ENCODE measurements around the gene SP140. TPM values are rescaled to one million over a fixed set of nuclear protein-coding genes. Genes with fewer than 3 reads are reported as not detected.

The SP140 gene
- total and polyA plus RNA-seq, 9 of the 15 experiments (the other 6 are each of a cell fraction or from before 2014, with no cell fraction given): 0.04 to 1.1 (median 0.57) TPM; not detected in 1

DNA sequence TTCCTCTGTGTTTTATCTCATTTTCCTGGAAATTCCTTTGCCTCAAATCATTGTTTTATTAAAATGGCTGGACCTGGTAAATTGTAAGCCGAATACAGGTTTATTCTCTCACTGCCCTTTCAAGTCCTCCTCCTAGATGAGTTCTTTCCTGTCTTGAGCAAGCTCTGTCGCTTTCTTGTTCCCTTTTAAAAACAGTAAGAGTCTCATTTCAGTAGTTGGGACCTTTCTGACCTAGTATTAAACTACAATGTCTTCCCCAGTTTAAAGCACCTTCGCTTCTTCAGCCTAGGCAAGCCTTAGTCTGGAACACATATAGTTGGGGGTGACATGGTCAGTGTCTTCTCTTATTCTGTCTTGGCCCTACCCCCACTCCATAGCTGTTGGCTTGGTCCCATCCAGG, 60.5 kb downstream of the SP140 start:
- Histone ChIP-seq H3K4me2 (ENCODE audit: insufficient read depth, low read length) (no peak overlapping the region), H3K9ac (ENCODE audit: insufficient read depth in 1 of 2, low read depth in 2 of 2, low read length in 2 of 2) (no peak overlapping the region), H3K4me3 (no peak overlapping the region), H3K36me3 (ENCODE audit: control insufficient read depth, insufficient read depth, low read length) (no peaks in the 10 kb centered on the region), H3K9me3 (replicated peaks; ENCODE audit: control insufficient read depth, insufficient read depth, low read depth, low read length) (no peaks in the 10 kb centered on the region), H4K20me1 (replicated peaks; ENCODE audit: control insufficient read depth, insufficient read depth, low read length) (no peaks in the 10 kb centered on the region), H3K4me1 (replicated peaks in 1 of 2; ENCODE audit: control insufficient read depth in 2 of 2, insufficient read depth in 2 of 2, low read length in 2 of 2) (no peaks in the 10 kb centered on the region; a peak in 1 of 5 replicates), H3K27me3 (ENCODE audit: control insufficient read depth in 2 of 2, insufficient read depth in 2 of 2, low read length in 2 of 2) (peaks cover 0 to 10% of the 10 kb centered on the region in 2 experiments; a peak in 1 of 5 replicates), H2AFZ (ENCODE audit: low read depth, low read length) (no peak overlapping the region), H3K9me1 (ENCODE audit: control insufficient read depth, insufficient read depth, low read length) (no peaks in the 10 kb centered on the region), H3K27ac (ENCODE audit: extremely low read depth, low read depth, low read length) (no peak overlapping the region), H3K79me2 (ENCODE audit: control insufficient read depth, insufficient read depth, low read length) (no peaks in the 10 kb centered on the region)
- ATAC-seq: no peak
- 0% methylated on average over 3 of the region's 3 CpGs for WGBS (ENCODE audit: insufficient coverage, low coverage, missing lambda C conversion rate)
- intact Hi-C loops (cut with micrococcal nuclease): no loop called here
- BruUV-seq (replicated peaks): no TSS peak
- in situ Hi-C loops (cut with MboI): no loop called here
- no peak for FAIRE-seq
- ChIA-PET CTCF (ENCODE audit: low intra/inter-chr PET ratio) (no interaction called here), POLR2A (no interaction called here)
- DNase-seq (ENCODE audit: extremely low read depth in 1 of 4, low spot score in 3 of 4): no peak
- TF ChIP-seq BHLHE40 (IDR thresholded peaks at IDR 0.05; ENCODE audit: low read length) (no peak), SIX5 (IDR thresholded peaks at IDR 0.05; ENCODE audit: borderline replicate concordance in 1 of 2, insufficient read depth in 1 of 2, low read depth in 1 of 2, low read length in 2 of 2) (no peak), ZNF274 (IDR thresholded peaks at IDR 0.05; ENCODE audit: borderline replicate concordance, low read depth, low read length) (no peak), SMAD1 (IDR thresholded peaks at IDR 0.05; ENCODE audit: low read depth, low read length, partially characterized antibody) (no peak), ZNF263 (CRISPR knock-in tag; IDR thresholded peaks at IDR 0.05; ENCODE audit: borderline replicate concordance) (no peak), XRCC3 (IDR thresholded peaks at IDR 0.05) (no peak), NFIX (CRISPR knock-in tag; IDR thresholded peaks at IDR 0.05; ENCODE audit: low read depth) (no peak), EP400 (IDR thresholded peaks at IDR 0.05) (no peak), MYC (IDR thresholded peaks at IDR 0.05; ENCODE audit: low read depth, low read length) (no peak), MYC (CRISPR knock-in tag; IDR thresholded peaks at IDR 0.05; ENCODE audit: borderline replicate concordance, low read depth) (no peak), CHD2 (IDR thresholded peaks at IDR 0.05; ENCODE audit: low read depth, low read length) (no peak), ZZZ3 (IDR thresholded peaks at IDR 0.05) (no peak), HDAC8 (tag; IDR thresholded peaks at IDR 0.05) (no peak), SRSF7 (optimal IDR thresholded peaks at IDR 0.05; ENCODE audit: low read depth, low read length) (no peak)
- TF ChIP-seq, protein P1, sequence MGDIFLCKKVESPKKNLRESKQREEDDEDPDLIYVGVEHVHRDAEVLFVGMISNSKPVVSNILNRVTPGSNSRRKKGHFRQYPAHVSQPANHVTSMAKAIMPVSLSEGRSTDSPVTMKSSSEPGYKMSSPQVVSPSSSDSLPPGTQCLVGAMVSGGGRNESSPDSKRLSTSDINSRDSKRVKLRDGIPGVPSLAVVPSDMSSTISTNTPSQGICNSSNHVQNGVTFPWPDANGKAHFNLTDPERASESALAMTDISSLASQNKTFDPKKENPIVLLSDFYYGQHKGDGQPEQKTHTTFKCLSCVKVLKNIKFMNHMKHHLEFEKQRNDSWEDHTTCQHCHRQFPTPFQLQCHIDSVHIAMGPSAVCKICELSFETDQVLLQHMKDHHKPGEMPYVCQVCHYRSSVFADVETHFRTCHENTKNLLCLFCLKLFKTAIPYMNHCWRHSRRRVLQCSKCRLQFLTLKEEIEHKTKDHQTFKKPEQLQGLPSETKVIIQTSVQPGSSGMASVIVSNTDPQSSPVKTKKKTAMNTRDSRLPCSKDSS (IDR thresholded peaks at IDR 0.05; ENCODE audit: low read depth, partially characterized antibody): no peak
- TF ChIP-seq, protein P2, sequence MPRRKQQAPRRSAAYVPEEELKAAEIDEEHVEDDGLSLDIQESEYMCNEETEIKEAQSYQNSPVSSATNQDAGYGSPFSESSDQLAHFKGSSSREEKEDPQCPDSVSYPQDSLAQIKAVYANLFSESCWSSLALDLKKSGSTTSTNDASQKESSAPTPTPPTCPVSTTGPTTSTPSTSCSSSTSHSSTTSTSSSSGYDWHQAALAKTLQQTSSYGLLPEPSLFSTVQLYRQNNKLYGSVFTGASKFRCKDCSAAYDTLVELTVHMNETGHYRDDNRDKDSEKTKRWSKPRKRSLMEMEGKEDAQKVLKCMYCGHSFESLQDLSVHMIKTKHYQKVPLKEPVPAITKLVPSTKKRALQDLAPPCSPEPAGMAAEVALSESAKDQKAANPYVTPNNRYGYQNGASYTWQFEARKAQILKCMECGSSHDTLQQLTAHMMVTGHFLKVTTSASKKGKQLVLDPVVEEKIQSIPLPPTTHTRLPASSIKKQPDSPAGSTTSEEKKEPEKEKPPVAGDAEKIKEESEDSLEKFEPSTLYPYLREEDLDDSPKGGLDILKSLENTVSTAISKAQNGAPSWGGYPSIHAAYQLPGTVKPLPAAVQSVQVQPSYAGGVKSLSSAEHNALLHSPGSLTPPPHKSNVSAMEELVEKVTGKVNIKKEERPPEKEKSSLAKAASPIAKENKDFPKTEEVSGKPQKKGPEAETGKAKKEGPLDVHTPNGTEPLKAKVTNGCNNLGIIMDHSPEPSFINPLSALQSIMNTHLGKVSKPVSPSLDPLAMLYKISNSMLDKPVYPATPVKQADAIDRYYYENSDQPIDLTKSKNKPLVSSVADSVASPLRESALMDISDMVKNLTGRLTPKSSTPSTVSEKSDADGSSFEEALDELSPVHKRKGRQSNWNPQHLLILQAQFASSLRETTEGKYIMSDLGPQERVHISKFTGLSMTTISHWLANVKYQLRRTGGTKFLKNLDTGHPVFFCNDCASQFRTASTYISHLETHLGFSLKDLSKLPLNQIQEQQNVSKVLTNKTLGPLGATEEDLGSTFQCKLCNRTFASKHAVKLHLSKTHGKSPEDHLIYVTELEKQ (CRISPR knock-in tag; IDR thresholded peaks at IDR 0.05): no peak
